SK-N-DZ (cell line): ENCODE data around the gene CRKL.
A peak's percentile ranks its signal among the peaks of the same experiment; 100 is the strongest.
"Not testable (repeated sequence)": the region's sequence is repeated elsewhere in the genome, so short reads cannot be mapped to it uniquely, and the experiment has no call there.

Source experiments
- DNase-seq: peaks from one replicate; pipeline ENCODE4 v3.0.0-alpha.2; 2015; ENCODE audit warnings: low spot score

CRKL gene

DNA sequence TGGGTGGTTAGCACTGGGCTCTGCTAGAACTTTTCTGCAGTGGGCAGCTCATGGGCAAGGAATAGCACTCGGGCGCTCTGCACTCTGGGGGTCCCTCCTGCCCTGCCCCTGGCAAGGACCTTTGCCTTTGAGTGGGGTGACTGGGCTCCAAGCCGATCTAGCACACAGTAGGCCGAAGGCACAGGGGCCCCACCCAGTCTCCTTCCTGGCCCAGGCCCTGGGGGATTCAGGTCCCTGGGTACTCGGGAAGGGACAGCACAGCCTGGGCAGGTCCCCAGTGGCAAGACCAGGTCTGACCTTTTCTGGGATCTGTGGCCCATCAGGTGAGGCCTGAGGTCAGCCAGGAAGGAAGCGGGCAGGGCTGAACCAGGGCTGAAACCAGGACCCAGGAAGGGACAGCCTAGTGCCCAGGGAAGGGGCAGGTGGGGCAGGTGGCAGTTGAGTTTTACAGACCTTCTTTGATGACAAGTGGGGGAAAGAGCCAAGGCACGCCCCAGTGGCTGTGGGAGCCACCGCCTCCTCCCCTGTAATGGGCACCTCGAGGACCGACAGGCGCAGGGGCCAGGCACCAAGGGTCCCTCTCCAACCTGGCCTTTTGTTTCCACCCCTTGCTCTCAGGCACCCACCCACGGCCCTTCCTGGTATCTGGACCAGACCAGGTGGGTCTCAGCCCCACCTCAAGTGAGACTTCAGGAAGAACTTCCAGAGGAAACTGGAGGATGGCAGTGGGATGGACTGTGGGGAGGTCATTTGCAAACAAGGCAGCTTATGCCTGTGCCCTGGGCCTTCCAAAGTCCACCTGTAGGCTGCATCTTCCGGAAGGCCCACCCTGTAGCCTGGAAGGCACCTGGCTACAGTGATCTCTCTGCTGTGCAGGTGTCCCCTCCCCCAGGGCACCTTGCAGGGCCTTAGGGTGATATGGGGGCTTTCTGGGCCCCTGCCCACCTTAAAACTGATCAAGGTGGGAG lies 49.0 kb downstream of the CRKL start:
- no peak for DNase-seq

DNA sequence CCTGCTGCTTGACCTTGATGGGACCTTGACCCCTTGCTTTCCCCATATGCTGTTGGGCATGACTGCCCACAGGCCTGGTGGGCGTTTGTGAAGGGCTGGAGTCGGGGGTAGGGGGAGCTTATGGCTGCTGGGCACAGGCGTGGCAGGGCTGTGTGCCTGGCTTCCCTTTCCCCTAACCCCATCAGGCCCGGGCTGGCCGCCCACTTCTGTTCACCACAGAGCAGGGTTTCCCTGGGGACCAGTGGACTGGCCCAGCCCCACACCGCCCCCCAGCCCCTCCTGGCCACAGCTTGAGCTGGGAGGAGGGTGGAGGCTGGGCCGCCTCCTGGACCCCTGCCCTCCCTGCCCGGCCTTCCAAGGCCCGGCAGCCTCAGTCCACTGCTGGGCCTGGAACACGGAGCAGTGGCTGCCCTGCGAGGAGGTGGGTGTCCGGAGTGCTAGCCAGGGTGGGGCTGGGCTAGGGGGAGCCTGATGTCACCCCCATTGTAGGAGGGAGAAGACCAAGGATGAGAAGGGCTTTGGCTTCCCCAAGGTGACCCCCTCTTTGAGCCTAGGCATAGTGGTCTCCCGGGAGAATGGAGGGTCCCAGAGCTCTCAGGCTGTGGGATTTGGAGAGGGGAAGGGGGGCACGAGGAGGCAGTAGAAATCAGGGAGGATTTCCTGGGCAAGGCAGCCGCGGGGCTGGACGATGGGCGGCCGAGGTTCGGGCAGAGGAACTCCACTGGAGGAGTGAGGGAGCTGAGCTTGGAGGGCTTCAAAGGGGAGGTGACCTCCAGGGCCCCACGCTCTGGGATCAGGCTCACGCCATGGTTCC lies 49.9 kb downstream of the CRKL start, which contains the start of gene AIFM3:
AIFM3 (plus strand) TSS at position 373 of the 814 bp plus-strand sequence. CDS start 690 bp downstream, outside the sequence.
- no peak for DNase-seq

DNA sequence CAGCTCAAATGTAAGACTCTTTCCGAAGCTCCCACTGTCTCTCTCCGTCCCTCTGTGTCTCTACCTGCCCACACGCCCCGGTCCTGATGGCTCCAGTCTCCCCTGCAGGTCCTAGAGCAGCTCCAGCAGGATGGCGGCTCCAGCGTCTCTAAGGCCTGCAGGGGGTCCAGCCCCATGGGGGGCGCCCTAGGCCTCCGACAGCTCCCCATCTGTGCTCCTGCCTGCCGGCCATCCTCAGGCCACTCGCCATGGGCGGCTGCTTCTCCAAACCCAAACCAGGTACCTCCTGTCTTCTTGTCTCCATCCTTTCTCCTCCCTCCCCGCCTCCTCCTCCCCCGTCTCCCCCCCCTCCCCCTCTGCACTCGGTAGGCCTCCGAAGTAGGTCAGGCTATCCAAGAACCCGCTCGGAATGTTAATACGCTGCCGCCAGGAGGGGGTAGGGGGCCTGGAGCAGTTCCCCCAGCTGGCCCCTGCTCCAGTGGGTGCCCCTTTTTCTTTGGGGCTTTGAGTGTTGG lies 50.5 kb downstream of the CRKL start:
- no peak for DNase-seq

DNA sequence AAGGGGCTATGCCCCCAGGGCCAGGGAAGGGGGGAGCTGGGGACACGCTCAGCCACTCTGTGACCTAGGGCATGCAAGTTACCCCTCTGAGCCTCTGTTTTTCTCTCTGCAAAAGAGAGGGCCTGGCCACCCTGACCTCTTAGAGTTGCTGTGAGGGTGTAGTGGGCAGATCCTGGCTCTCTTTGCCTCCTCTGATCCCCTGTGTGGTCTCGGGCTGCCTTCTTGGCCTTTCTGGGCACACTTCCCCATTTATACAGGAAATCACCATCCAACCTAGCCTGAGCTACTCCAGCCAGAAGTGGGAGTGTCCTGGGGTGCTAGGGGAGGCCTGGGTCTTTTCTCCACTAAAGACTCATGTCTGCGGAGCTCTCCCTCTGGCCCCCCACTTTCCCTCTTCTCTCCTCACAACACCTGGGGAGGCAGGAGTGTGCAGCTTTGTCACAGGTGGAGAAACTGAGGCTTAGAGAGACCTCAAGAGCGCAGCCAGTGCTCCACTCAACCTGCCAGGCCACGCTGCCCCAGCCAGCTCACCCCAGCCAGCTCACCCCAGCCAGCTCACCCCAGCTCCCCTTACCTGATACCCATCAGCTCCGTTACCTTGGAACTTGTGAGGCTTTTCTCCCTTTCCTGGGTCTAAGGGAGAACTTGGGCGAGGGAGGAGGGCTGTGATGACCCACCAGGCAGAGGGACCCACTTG lies 51.2 kb downstream of the CRKL start:
- no peak for DNase-seq

DNA sequence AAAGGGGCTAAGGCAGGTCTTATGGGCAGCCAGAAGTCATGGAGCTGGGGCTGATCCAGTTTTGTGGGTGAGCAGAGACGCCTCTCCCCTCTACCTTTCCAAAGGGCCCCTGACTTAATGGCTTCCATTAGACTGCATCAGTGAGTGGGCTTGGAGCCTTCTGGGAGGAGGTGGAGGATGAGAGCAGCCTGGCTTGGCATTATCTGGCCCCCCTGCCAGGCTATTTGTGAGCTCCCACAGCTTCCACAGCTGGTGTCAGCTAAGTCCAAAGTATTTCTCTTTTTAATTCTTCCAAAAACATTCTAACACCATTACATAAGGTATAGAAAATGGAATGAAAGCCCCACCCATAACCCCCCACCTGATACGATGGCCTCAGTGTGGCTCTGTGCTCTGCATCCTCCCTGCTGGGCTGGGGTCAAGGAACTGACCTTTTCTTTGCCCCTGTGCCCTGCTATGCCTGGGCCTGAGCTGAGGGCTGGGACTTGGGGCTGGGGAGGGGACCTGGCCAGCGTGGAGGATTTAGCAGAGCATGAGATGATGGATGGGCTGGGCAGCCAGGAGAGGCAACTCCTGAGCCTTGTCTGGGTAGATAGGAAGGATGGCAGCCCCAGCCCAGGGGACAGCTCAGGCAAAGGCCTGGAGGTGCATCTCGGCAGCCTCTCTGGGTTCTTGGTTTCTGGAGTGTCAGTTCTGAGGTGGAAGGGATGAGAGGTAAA lies 53.9 kb downstream of the CRKL start:
- no peak for DNase-seq

DNA sequence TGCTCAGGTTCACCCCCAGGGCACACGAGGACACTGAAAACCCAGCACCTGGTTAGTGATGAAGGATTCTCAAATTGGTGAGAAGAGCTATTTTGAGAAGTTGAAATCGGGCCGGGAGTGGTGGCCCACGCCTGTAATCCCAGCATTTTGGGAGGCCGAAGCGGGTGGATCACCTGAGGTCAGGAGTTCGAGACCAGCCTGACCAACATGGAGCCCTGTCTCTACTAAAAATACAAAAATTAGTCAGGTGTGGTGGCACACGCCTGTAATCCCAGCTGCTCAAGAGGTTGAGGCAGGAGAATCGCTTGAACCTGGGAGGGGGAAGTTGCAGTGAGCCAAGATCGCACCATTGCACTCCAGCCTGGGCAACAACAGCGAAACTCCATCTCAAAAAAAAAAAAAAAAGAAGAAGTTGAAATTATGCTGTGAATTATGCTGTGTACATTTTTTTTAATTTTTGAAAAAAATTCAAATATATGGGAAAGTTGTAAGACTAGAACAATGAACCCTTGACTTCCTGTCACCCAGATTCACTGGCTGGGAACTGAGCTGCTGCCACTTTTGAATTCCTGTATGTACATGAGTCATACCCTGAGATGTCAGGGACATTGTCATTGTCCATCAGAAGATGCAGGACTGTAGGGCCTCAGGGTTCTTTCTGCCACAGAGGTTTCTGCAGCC lies 54.9 kb downstream of the CRKL start:
- DNase-seq = not testable (repeated sequence)

DNA sequence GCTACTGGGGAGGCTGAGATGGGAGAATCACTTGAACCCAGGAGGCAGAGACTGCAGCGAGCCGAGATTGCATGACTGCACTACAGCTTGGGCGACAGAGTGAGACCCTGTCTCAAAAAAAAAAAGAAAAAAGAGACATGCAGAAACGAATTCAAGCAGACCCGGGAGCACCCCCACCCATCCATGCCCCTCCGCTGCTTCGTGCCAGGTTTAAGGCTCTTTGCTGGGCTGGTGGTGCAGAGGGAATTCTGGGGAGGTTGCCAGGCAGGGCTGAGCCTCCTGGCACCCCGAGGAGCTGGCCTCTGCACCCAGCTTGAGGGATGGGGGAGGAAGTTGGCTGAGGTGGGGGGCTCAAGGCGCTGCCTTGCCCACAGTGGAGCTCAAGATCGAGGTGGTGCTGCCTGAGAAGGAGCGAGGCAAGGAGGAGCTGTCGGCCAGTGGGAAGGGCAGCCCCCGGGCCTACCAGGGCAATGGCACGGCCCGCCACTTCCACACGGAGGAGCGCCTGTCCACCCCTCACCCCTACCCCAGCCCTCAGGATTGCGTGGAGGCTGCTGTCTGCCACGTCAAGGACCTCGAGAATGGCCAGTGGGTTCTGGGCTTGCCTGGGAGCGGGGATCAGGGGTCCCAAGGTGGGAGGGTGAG lies 55.8 kb downstream of the CRKL start:
- DNase-seq = no peak

DNA sequence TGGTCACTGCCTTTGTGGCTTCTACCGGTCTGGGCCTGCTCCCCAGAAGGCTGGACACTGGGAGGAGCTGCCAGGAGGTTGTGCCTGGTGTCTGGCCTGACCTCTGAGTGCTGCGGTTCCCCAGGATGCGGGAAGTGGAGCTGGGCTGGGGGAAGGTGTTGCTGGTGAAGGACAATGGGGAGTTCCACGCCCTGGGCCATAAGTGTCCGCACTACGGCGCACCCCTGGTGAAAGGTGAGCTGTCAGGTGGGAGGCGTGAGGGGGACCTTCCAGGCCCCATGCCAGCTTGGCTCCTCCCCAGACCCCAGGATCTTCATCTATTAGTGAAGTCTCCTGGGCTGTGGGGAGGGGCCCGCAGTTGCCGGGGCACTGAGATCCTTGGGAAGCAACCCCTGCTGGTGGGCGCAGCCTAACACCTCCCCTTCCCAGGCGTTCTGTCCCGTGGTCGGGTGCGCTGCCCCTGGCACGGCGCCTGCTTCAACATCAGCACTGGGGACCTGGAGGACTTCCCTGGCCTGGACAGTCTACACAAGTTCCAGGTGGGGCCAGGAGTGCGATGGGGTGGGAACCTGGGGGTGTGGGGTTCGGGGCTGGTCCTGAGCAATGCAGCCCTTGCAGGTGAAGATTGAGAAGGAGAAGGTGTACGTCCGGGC lies 56.6 kb downstream of the CRKL start:
- no peak for DNase-seq

DNA sequence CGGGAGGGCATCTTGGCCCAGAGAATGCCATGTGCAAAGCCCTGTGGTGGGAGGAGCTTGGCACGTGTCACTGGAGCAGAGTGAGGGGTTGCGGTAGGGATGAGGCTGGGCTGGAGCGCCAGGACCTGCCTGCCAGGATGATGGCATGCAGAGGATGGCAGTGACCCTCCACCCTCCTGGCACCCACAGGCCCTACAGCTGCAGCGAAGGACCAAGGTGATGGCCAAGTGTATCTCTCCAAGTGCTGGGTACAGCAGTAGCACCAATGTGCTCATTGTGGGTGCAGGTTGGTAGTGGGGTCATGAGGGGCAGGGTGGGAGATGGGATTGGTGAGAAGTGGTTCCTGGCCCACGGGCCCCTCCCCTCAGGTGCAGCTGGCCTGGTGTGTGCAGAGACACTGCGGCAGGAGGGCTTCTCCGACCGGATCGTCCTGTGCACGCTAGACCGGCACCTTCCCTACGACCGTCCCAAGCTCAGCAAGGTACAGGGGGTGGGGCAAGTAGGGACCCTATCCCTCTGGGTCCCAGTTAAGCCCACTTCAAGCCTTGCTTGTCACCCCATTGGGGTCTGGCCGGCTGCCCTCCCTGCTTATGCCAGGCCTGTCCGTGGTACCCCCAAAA lies 57.2 kb downstream of the CRKL start:
- no peak for DNase-seq

DNA sequence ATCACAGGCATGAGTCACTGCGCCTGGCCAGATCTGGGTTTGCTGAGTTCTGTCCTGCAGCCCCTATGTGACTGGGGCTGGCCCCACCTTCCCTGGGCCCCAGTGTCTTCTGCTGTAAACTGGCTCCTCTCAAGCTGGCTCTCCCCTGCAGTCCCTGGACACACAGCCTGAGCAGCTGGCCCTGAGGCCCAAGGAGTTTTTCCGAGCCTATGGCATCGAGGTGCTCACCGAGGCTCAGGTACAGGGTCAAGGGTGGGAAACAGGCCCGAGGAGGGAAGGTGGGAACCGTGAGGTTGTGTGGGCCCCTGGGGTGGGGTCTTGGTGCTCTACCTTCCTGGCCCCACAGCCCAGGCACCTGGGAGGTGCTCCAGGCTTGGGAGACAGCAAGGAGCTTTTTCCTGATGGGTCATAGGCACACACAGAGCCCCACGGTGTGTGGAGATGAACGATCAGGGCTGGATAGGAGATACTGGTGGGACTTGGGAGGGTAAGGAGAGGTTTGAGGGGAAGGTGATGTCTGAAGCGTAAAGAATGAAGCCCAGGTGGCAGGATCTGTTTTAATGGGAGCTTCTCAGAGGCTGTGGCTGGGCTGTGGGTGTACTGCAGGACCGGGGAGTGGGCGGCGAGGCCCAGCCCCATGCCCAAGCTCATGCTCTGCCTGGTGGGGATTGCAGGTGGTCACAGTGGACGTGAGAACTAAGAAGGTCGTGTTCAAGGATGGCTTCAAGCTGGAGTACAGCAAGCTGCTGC lies 58.5 kb downstream of the CRKL start:
- no peak for DNase-seq

DNA sequence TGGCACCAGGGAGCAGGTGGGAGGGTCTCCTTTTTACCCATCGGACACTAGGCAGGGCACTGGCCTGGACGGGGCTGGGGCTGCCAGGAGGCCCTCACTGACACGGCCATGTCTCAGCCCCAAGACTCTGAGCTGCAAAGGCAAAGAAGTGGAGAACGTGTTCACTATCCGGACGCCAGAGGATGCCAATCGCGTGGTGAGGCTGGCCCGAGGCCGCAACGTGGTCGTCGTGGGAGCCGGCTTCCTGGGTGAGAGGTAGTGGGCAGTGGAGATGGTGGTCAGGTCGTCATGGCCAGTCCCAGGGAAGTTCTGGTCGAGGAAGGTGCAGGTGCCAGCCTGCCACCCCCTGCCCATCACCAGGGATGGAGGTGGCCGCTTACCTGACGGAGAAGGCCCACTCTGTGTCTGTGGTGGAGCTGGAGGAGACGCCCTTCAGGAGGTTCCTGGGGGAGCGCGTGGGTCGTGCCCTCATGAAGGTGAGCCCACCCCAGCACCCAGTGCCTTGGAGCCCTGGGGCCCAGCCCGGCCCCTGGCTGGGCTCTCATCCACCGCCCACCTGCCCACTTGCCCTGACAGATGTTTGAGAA lies 59.2 kb downstream of the CRKL start:
- DNase-seq = no peak

DNA sequence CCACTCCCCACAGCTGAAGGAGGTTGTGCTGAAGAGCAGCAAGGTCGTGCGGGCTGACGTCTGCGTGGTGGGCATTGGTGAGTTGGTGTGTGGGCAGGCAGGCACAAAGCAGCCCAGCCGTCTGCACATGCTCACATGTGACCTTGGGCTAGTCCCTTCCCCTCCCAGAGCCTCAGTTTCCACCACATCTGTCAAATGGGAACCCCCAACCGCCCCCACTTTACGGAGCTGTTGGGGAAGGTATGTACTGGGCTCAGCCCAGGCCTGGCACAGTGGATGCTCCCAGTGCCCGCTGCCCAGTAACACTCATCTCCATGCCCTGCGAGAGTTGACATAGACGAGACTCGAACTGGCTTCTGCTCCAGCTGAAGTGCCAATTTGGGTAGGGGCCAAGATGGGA lies 59.8 kb downstream of the CRKL start:
- no peak for DNase-seq

DNA sequence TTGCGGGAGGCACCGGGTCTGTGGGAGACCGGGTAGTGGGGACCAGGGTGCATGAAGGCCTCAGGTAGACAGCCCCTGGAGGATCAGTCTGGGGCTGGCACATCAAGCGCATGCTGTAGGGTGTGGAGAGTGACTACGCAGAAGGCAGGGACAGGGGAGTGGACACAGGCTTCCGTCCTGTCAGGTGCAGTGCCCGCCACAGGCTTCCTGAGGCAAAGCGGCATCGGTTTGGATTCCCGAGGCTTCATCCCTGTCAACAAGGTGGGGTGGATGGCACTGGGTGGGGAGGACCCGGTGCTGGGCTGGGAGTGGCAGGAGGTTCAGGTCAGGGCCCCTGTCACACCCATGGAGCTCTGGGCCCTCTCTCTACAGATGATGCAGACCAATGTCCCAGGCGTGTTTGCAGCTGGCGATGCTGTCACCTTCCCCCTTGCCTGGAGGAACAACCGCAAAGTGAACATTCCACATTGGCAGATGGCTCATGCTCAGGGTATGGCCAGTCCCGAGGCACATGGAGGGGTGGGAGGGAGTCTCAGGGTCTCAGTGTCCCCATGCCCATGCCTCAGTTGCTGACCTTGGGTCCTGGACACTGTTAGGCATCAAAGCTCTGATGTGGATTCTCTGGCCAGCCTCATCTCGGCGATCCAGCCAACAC lies 60.4 kb downstream of the CRKL start:
- DNase-seq = no peak

DNA sequence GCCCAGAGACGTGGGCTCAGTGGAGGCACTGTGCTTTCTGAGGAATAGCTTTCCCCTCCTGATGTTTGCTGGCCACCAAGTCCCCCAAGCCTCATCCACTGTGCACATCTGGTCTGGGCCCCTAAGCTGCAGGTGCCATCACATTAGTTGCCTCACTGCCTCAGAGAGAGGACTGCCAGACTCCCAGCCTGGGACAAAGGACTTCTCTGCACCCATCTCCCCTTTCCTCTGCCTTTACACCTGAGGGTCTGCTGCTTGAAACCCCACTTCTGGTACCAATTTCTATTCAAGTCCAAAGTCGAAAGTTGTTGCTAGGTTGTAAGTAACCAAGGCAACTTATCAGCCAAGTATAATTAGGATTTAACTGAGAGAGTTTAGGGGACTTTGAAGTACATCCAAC lies 61.2 kb downstream of the CRKL start:
- DNase-seq = no peak

DNA sequence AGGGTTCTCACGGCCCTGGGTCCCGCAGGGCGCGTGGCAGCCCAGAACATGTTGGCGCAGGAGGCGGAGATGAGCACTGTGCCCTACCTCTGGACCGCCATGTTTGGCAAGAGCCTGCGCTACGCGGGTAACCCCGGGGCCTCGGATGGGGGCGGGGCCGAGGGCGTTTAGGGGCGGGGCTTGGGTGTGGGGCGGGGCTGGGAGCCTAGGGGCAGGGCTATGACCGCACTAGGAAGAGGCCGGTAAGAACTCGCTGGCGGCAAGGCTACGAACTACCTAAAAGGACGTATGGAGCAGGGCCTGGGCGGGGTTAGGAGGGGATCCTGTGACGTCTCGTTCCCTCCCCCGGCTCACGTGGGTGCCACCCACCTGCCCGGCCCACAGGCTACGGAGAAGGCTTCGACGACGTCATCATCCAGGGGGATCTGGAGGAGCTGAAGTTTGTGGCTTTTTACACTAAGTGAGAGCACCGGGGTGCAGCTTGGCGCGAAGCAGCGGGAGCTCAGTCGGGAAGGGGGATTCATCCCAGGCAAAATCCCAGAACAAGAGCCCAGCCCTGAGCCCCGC lies 62.1 kb downstream of the CRKL start:
- DNase-seq = peak; percentile 76

DNA sequence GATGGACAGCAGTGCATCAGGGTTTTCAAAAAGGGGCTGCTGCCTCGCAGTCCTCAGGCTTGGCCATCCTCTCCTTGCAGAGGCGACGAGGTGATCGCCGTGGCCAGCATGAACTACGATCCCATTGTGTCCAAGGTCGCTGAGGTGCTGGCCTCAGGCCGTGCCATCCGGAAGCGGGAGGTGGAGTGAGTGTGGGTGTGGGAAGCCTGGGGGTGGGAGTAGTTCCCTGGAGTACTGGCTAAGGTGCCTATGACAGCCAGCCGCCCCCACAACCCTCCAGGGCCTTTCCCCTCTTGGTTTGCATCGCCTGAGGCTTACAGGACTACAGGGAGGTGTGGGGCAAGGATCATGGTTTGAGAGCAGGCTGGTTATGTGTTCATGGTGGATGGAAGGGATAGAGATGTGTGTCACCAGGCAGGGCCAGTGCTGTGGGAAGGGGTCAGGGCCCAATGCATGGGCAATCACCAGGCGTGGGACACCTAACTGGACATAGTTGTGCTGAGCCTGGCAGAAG lies 62.8 kb downstream of the CRKL start:
- DNase-seq = no peak

DNA sequence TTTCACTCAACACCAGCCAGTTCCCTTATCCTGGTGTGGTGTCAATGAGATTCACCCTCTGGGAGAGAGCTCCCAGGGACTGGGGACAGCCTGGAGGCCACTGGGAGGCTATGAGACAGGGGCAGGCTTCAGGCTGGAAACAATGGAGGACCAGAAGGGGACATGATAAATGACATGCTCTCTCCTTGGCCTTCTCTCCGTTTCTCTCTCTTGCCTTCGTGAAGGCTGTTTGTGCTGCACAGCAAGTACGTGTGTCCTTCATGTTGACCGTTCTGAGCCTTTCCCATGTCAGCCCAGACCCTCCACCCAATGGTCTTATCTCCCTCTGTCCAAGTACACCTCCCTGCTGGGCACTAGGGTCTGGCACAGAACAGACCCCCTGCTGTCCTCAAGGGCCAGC lies 63.3 kb downstream of the CRKL start:
- DNase-seq = no peak
